B cell (primary cell): Measurements from ENCODE around the gene SEMA4G. TPM values are rescaled to one million over a fixed set of nuclear protein-coding genes. Genes with fewer than 3 reads are reported as not detected.
"Not testable (repeated sequence)": the region's sequence is repeated elsewhere in the genome, so short reads cannot be mapped to it uniquely, and the experiment has no call there.

Experiments used
- ATAC-seq: fragments of 200-7000 bp; cut with Tn5 transposase; one replicate; pipeline ENCODE4 v1.10.0; 2021; ENCODE audit warnings: low read depth, mild to moderate bottlenecking, moderate number of reproducible peaks, moderate library complexity
- CTCF ChIA-PET: fragments of 350-600 bp; sonication (Branson Sonifier 250); formaldehyde crosslinking; loops from one replicate; lab custom pipeline; 2021; ENCODE audit warnings: antibody characterized with exemption, inconsistent platforms; lab: Charles Lee
- POLR2A ChIA-PET: fragments of 350-600 bp; sonication (Branson Sonifier 250); formaldehyde crosslinking; loops from one replicate; lab custom pipeline; 2021; ENCODE audit warnings: antibody characterized with exemption; lab: Charles Lee
- DNase-seq: peaks from one replicate; pipeline ENCODE4 v3.0.0; 2013
- H2AFZ ChIP-seq: 2 replicates; pipeline ENCODE4 v1.6.1; 2012; ENCODE audit warnings: mild to moderate bottlenecking, low read depth, low read length; ENCODE audit not compliant: insufficient read depth, poor library complexity, severe bottlenecking
- H3K27ac ChIP-seq, 2 donors: 1 replicate in 1 of 2; 2 replicates in 1 of 2; pipeline ENCODE4 v1.5.1; 2012 to 2013; ENCODE audit warnings: low read length in 2 of 2, mild to moderate bottlenecking in 2 of 2, moderate library complexity in 1 of 2
- H3K27me3 ChIP-seq, 4 experiments: fragments of 200-600 bp in 1 of 4; sonication (generic) in 1 of 4; replicated peaks in 1 of 4; 1 replicate in 2 of 4; 2 replicates in 2 of 4; pipeline versions ENCODE4 v1.6.1 to v1.7.0; 2013 to 2016; ENCODE audit warnings: low read length in 3 of 4, mild to moderate bottlenecking in 2 of 4, mixed read lengths in 1 of 4, moderate library complexity in 1 of 4; ENCODE audit not compliant: insufficient read depth in 4 of 4, control insufficient read depth in 3 of 4; ENCODE audit errors: control extremely low read depth in 1 of 4
- H3K36me3 ChIP-seq, 2 experiments: replicated peaks in 1 of 2; 1 replicate in 1 of 2; 2 replicates in 1 of 2; pipeline versions ENCODE4 v1.6.1 to v1.7.1; 2013; ENCODE audit warnings: low read length in 1 of 2; ENCODE audit not compliant: insufficient read depth in 2 of 2, control insufficient read depth in 1 of 2; ENCODE audit errors: control extremely low read depth in 1 of 2, extremely low read depth in 1 of 2
- H3K4me1 ChIP-seq, 2 donors: fragments of 200-600 bp in 1 of 2; sonication (generic) in 1 of 2; 1 replicate in 1 of 2; 2 replicates in 1 of 2; pipeline versions ENCODE4 v1.5.1 to v1.6.1; 2013 to 2017; ENCODE audit warnings: low read length in 2 of 2; ENCODE audit not compliant: control insufficient read depth in 2 of 2, insufficient read depth in 2 of 2
- H3K4me2 ChIP-seq: replicated peaks from 2 replicates; pipeline ENCODE3; 2012; ENCODE audit warnings: mild to moderate bottlenecking, low read depth, low read length; ENCODE audit not compliant: poor library complexity, severe bottlenecking
- H3K4me3 ChIP-seq, 5 experiments: fragments of 200-600 bp in 1 of 5; sonication (generic) in 1 of 5; 1 replicate in 3 of 5; 2 replicates in 2 of 5; pipeline versions ENCODE4 v1.5.1 to v1.7.0; 2011 to 2016; ENCODE audit warnings: low read length in 4 of 5, mild to moderate bottlenecking in 4 of 5, low read depth in 2 of 5, control low read depth in 1 of 5, moderate library complexity in 1 of 5; ENCODE audit not compliant: insufficient read depth in 1 of 5; ENCODE audit errors: control extremely low read depth in 1 of 5, extremely low read depth in 1 of 5
- H3K79me2 ChIP-seq: fragments of 200-600 bp; sonication (generic); one replicate; pipeline ENCODE4 v1.6.0; 2016; ENCODE audit warnings: low read length; ENCODE audit not compliant: control insufficient read depth, insufficient read depth
- H3K9ac ChIP-seq: fragments of 200-600 bp; sonication (generic); 2 replicates; pipeline ENCODE4 v1.6.1; 2017; ENCODE audit warnings: mild to moderate bottlenecking, low read length, moderate library complexity
- H3K9me3 ChIP-seq, 3 donors: one replicate each; pipeline versions ENCODE4 v1.6.1 to v1.7.1; 2013; ENCODE audit warnings: low read length in 2 of 3; ENCODE audit not compliant: control insufficient read depth in 2 of 3, insufficient read depth in 1 of 3; ENCODE audit errors: control extremely low read depth in 1 of 3
- H4K20me1 ChIP-seq: 2 replicates; pipeline ENCODE4 v1.6.0; 2012; ENCODE audit warnings: mild to moderate bottlenecking, low read length; ENCODE audit not compliant: insufficient read depth, control insufficient read depth, poor library complexity, severe bottlenecking
- H3K27ac Mint-ChIP-seq: one replicate; pipeline ENCODE4 v1.8.0; 2021; ENCODE audit warnings: mixed read lengths
- H3K27me3 Mint-ChIP-seq: one replicate; pipeline ENCODE4 v1.8.0; 2021; ENCODE audit warnings: mixed read lengths
- H3K4me1 Mint-ChIP-seq: one replicate; pipeline ENCODE4 v1.8.0; 2021; ENCODE audit warnings: mixed read lengths
- H3K4me3 Mint-ChIP-seq: one replicate; pipeline ENCODE4 v1.8.0; 2021; ENCODE audit warnings: mixed read lengths
- H3K9me3 Mint-ChIP-seq: one replicate; pipeline ENCODE4 v1.8.0; 2022; ENCODE audit warnings: mixed read lengths; ENCODE audit not compliant: insufficient read depth
- CTCF ChIP-seq: fragments of 200-600 bp; IDR thresholded peaks from one replicate; pipeline ENCODE4 v1.8.0; 2022; ENCODE audit warnings: antibody characterized with exemption, mild to moderate bottlenecking
- EZH2 ChIP-seq: IDR thresholded peaks from 2 replicates; pipeline ENCODE4 v1.6.1; 2012; ENCODE audit warnings: borderline replicate concordance, low read depth, mild to moderate bottlenecking, moderate library complexity, low read length; ENCODE audit not compliant: insufficient read depth, poor library complexity, severe bottlenecking
- WGBS: methylation state at CpG from one replicate; pipeline ENCODE4 v1.1.5; 2013; ENCODE audit warnings: missing lambda C conversion rate; ENCODE audit not compliant: insufficient coverage; 5-methylcytosine and 5-hydroxymethylcytosine counted together
- intact Hi-C: fragments of 100-400 bp; cut with micrococcal nuclease; formaldehyde crosslinking; loops from one replicate; pipeline ENCODE4 v1.10.0; 2022
- polyA plus RNA-seq: library from polyadenylated mRNA; depleted of rRNA; stranded (reverse); fragments of >200 nt; gene quantifications from 2 replicates; pipeline ENCODE4 v1.2.3, GENCODE V29; 2012
- total RNA-seq, 2 donors: library from RNA; stranded (reverse); fragments of 120-200 nt in 1 of 2; gene quantifications; 1 replicate in 1 of 2; 2 replicates in 1 of 2; pipeline versions ENCODE4 v1.2.3 to v1.2.4, GENCODE V29; 2013 to 2022

Gene SEMA4G
- total and polyA plus RNA-seq, 2 donors (not counting 1 experiment from before 2014, with no cell fraction given) = 0.84 to 0.96 TPM

DNA sequence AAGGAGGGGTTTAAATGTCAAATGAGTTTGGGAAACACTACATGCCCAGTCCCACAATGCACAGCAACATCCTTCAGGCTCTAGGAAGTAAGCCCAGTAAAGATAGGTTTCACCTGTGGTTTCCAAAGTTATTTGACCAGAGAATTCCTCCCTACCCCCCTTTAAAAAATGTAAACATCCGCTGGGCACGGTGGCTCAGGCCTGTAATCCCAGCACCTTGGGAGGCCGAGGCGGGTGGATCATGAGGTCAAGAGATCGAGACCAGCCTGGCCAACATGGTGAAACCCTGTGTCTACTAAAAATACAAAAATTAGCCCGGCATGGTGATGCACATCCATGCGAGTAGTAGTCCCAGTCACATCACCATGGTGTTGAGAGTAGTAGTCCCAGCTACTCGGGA lies 6.1 kb downstream of the SEMA4G start:
- H3K9ac ChIP-seq, H3K36me3 ChIP-seq, H3K4me3 Mint-ChIP-seq, H4K20me1 ChIP-seq, ATAC-seq, H3K9me3 Mint-ChIP-seq, POLR2A ChIA-PET, H3K27ac ChIP-seq, intact Hi-C loops, H2AFZ ChIP-seq, DNase-seq, H3K79me2 ChIP-seq, H3K27me3 Mint-ChIP-seq, H3K4me1 Mint-ChIP-seq, H3K27me3 ChIP-seq, H3K9me3 ChIP-seq, H3K4me2 ChIP-seq, H3K4me1 ChIP-seq, H3K27ac Mint-ChIP-seq, H3K4me3 ChIP-seq: not testable (repeated sequence)
- WGBS = 89% methylated on average over 5 of the region's 8 CpGs
- CTCF ChIA-PET = interaction anchor here (1.5 to 1.9 kb wide), 2 partner anchors 14 to 22 kb away, joined by 6 read pairs; no protein-coding TSS in a partner anchor

- 97% methylated on average over 3 of the region's 3 CpGs for WGBS
- Histone ChIP-seq H3K4me3 (no peak overlapping the region), H3K27ac (no peak overlapping the region), H3K4me1 (no peaks in the 10 kb centered on the region), H2AFZ (no peak overlapping the region), H3K4me2 (no peak overlapping the region), H3K79me2 (no peaks in the 10 kb centered on the region), H3K9me3 (no peaks in the 10 kb centered on the region), H3K36me3 (peaks cover 0 to 15% of the 10 kb centered on the region in 2 experiments), H4K20me1 (no peaks in the 10 kb centered on the region), H3K27me3 (no peaks in the 10 kb centered on the region), H3K9ac (no peak overlapping the region)
- TF ChIP-seq CTCF (no peak), EZH2 (no peak)
- ChIA-PET POLR2A (no interaction called here), CTCF (interaction anchor here (0.7 kb wide), 1 partner anchor 37 kb away, joined by 3 read pairs; no protein-coding TSS in a partner anchor)
- Mint-ChIP-seq H3K4me1 (no peaks in the 10 kb centered on the region), H3K9me3 (no peaks in the 10 kb centered on the region), H3K27ac (no peak overlapping the region), H3K27me3 (no peaks in the 10 kb centered on the region), H3K4me3 (no peak overlapping the region)
- ATAC-seq (no peak), DNase-seq (no peak)
- intact Hi-C loops = no loop called here
These were observed 7.6 kb downstream of the SEMA4G start for GRCh38 chr10:100976906-100977305.
